Activated T-cell treated with anti-CD3 and anti-CD28 coated beads, Interleukin-2, amount 50 U/mL, for 4 hours (primary cell): Measurements from ENCODE around the gene ING3. TPM values are rescaled to one million over a fixed set of nuclear protein-coding genes. Genes with fewer than 3 reads are reported as not detected.
A peak's percentile ranks its signal among the peaks of the same experiment; 100 is the strongest.

Experiments
- ATAC-seq, 2 donors: fragments of 200-7000 bp; cut with Tn5 transposase; one replicate each; pipeline ENCODE4 v1.10.0; 2021
- DNase-seq: peaks from one replicate; pipeline ENCODE4 v3.0.0-alpha.2; 2020
- H3K27me3 Mint-ChIP-seq: one replicate; pipeline ENCODE4 v1.8.0; 2021; ENCODE audit warnings: low read depth, mixed read lengths
- H3K36me3 Mint-ChIP-seq: one replicate; pipeline ENCODE4 v1.8.0; 2022; ENCODE audit warnings: mixed read lengths; ENCODE audit not compliant: insufficient read depth
- H3K4me1 Mint-ChIP-seq: one replicate; pipeline ENCODE4 v1.8.0; 2021; ENCODE audit warnings: low read depth, mixed read lengths
- H3K4me3 Mint-ChIP-seq: one replicate; pipeline ENCODE4 v1.8.0; 2021; ENCODE audit warnings: mild to moderate bottlenecking, moderate library complexity, mixed read lengths
- H3K9me3 Mint-ChIP-seq: one replicate; pipeline ENCODE4 v1.8.0; 2021; ENCODE audit warnings: mixed read lengths
- total RNA-seq, 3 donors: library from RNA; stranded (reverse); gene quantifications; one replicate each; pipeline ENCODE4 v1.2.1, GENCODE V29; 2021

The ING3 gene
- 10 to 100 TPM; 23.9 to 29.4 (median 27.5) TPM for total RNA-seq

- Mint-ChIP-seq H3K9me3 (no peaks in the 10 kb centered on the region), H3K36me3 (peaks cover 3% of the 10 kb centered on the region)
These were observed at the start of gene ING3 for GRCh38 chr7:120950539-120951308. TSS of gene ING3 (plus strand) at chr7:120950777. CDS start at chr7:120950897, 120 bp downstream.

GRCh38 chr7:120915314-120916105 is 35.1 kb upstream of the ING3 start:
- Mint-ChIP-seq H3K9me3 (no peaks in the 10 kb centered on the region), H3K4me3 (no peak overlapping the region), H3K4me1 (no peaks in the 10 kb centered on the region), H3K36me3 (no peaks in the 10 kb centered on the region), H3K27me3 (peaks cover 9% of the 10 kb centered on the region)
- ATAC-seq (no peak), DNase-seq (no peak)

More at GRCh38 chr7:120950539-120951308, at the start of gene ING3:
- peak within 1 kb of the TSS; percentile 96 for H3K4me3 Mint-ChIP-seq
- peak; percentile 94 to 95 for ATAC-seq
- peaks cover 16% of the 10 kb centered on the region for H3K27me3 Mint-ChIP-seq
- H3K4me1 Mint-ChIP-seq = peaks cover 25% of the 10 kb centered on the region
- DNase-seq = peak; percentile 98

GRCh38 chr7:120916121-120916520 is 34.5 kb upstream of the ING3 start:
- DNase-seq (no peak), ATAC-seq (no peak)
- no peaks in the 10 kb centered on the region for H3K9me3 Mint-ChIP-seq
- no peaks in the 10 kb centered on the region for H3K4me1 Mint-ChIP-seq
- H3K27me3 Mint-ChIP-seq = peaks cover 9% of the 10 kb centered on the region
- H3K4me3 Mint-ChIP-seq = no peak overlapping the region
- H3K36me3 Mint-ChIP-seq = no peaks in the 10 kb centered on the region

- no peaks in the 10 kb centered on the region for H3K4me1 Mint-ChIP-seq
- DNase-seq (no peak), ATAC-seq (no peak)
- no peak overlapping the region for H3K4me3 Mint-ChIP-seq
- no peaks in the 10 kb centered on the region for H3K36me3 Mint-ChIP-seq
- H3K27me3 Mint-ChIP-seq = peaks cover 9% of the 10 kb centered on the region
- no peaks in the 10 kb centered on the region for H3K9me3 Mint-ChIP-seq
These were observed 34.0 kb upstream of the ING3 start for GRCh38 chr7:120916538-120916937.

- Mint-ChIP-seq H3K9me3 (no peaks in the 10 kb centered on the region), H3K27me3 (peaks cover 14% of the 10 kb centered on the region), H3K36me3 (no peaks in the 10 kb centered on the region), H3K4me3 (no peak overlapping the region), H3K4me1 (no peaks in the 10 kb centered on the region)
- no peak for ATAC-seq
- DNase-seq = no peak
These were observed 31.1 kb upstream of the ING3 start for GRCh38 chr7:120919466-120919865.

GRCh38 chr7:120920034-120920433 is 30.5 kb upstream of the ING3 start:
- no peak overlapping the region for H3K4me3 Mint-ChIP-seq
- H3K27me3 Mint-ChIP-seq = peaks cover 18% of the 10 kb centered on the region
- DNase-seq = no peak
- H3K9me3 Mint-ChIP-seq = no peaks in the 10 kb centered on the region
- ATAC-seq = no peak
- H3K4me1 Mint-ChIP-seq = no peaks in the 10 kb centered on the region
- no peaks in the 10 kb centered on the region for H3K36me3 Mint-ChIP-seq

- H3K4me1 Mint-ChIP-seq = no peaks in the 10 kb centered on the region
These were observed 29.8 kb upstream of the ING3 start for GRCh38 chr7:120920591-120921274.

GRCh38 chr7:120924837-120925236 is 25.7 kb upstream of the ING3 start:
- Mint-ChIP-seq H3K36me3 (no peaks in the 10 kb centered on the region), H3K4me3 (no peak overlapping the region), H3K27me3 (peaks cover 17% of the 10 kb centered on the region), H3K4me1 (no peaks in the 10 kb centered on the region), H3K9me3 (no peaks in the 10 kb centered on the region)
- DNase-seq = no peak
- no peak for ATAC-seq

More at GRCh38 chr7:120920591-120921274, 29.8 kb upstream of the ING3 start:
- H3K9me3 Mint-ChIP-seq = no peaks in the 10 kb centered on the region
- no peak for ATAC-seq
- H3K36me3 Mint-ChIP-seq = no peaks in the 10 kb centered on the region
- H3K4me3 Mint-ChIP-seq = no peak overlapping the region
- peaks cover 24% of the 10 kb centered on the region for H3K27me3 Mint-ChIP-seq
- no peak for DNase-seq

- no peaks in the 10 kb centered on the region for H3K36me3 Mint-ChIP-seq
- DNase-seq (no peak), ATAC-seq (no peak)
- H3K4me1 Mint-ChIP-seq = no peaks in the 10 kb centered on the region
- H3K27me3 Mint-ChIP-seq = peaks cover 17% of the 10 kb centered on the region
- no peak overlapping the region for H3K4me3 Mint-ChIP-seq
- H3K9me3 Mint-ChIP-seq = no peaks in the 10 kb centered on the region
These were observed 25.2 kb upstream of the ING3 start for GRCh38 chr7:120925392-120925791.

GRCh38 chr7:120926943-120927346 is 23.6 kb upstream of the ING3 start:
- Mint-ChIP-seq H3K4me1 (no peaks in the 10 kb centered on the region), H3K4me3 (no peak overlapping the region), H3K27me3 (peaks cover 23% of the 10 kb centered on the region), H3K36me3 (no peaks in the 10 kb centered on the region), H3K9me3 (no peaks in the 10 kb centered on the region)
- DNase-seq (no peak), ATAC-seq (no peak)

GRCh38 chr7:120927454-120928103 is 23.0 kb upstream of the ING3 start:
- ATAC-seq (no peak), DNase-seq (no peak)
- Mint-ChIP-seq H3K27me3 (peaks cover 23% of the 10 kb centered on the region), H3K36me3 (no peaks in the 10 kb centered on the region), H3K9me3 (no peaks in the 10 kb centered on the region), H3K4me1 (no peaks in the 10 kb centered on the region), H3K4me3 (no peak overlapping the region)

- H3K4me3 Mint-ChIP-seq = no peak overlapping the region
- H3K4me1 Mint-ChIP-seq = no peaks in the 10 kb centered on the region
- ATAC-seq = no peak
- peaks cover 9% of the 10 kb centered on the region for H3K27me3 Mint-ChIP-seq
- no peak for DNase-seq
- no peaks in the 10 kb centered on the region for H3K9me3 Mint-ChIP-seq
- no peaks in the 10 kb centered on the region for H3K36me3 Mint-ChIP-seq
These were observed 19.3 kb upstream of the ING3 start for GRCh38 chr7:120931243-120931642.

GRCh38 chr7:120933475-120933874 is 17.1 kb upstream of the ING3 start:
- DNase-seq = no peak
- no peak for ATAC-seq
- no peaks in the 10 kb centered on the region for H3K4me1 Mint-ChIP-seq
- no peak overlapping the region for H3K4me3 Mint-ChIP-seq
- H3K36me3 Mint-ChIP-seq = no peaks in the 10 kb centered on the region
- H3K9me3 Mint-ChIP-seq = no peaks in the 10 kb centered on the region
- H3K27me3 Mint-ChIP-seq = peaks cover 13% of the 10 kb centered on the region

GRCh38 chr7:120939345-120939744 is 11.2 kb upstream of the ING3 start:
- H3K36me3 Mint-ChIP-seq = no peaks in the 10 kb centered on the region
- DNase-seq = no peak
- H3K4me1 Mint-ChIP-seq = no peaks in the 10 kb centered on the region
- no peaks in the 10 kb centered on the region for H3K9me3 Mint-ChIP-seq
- no peak for ATAC-seq
- peaks cover 8% of the 10 kb centered on the region for H3K27me3 Mint-ChIP-seq
- H3K4me3 Mint-ChIP-seq = no peak overlapping the region
